Hepatocyte (in vitro differentiated cells): Measurements from ENCODE around the gene SUPV3L1. TPM values are rescaled to one million over a fixed set of nuclear protein-coding genes. Genes with fewer than 3 reads are reported as not detected.

ENCODE experiments used
- DNase-seq: peaks from one replicate; pipeline ENCODE4 v3.0.0-alpha.2; 2016; ENCODE audit warnings: low spot score
- H2AFZ ChIP-seq: fragments of 200-600 bp; sonication (generic); 2 replicates; pipeline ENCODE4 v1.6.0; 2016; ENCODE audit warnings: antibody characterized with exemption, mild to moderate bottlenecking
- H3K27ac ChIP-seq: fragments of 200-600 bp; sonication (generic); 2 replicates; pipeline ENCODE4 v1.5.1; 2016; ENCODE audit warnings: mild to moderate bottlenecking
- H3K27me3 ChIP-seq: fragments of 200-600 bp; sonication (generic); 2 replicates; pipeline ENCODE4 v1.6.1; 2016
- H3K36me3 ChIP-seq: fragments of 200-600 bp; sonication (generic); replicated peaks from 2 replicates; pipeline ENCODE4 v1.5.1; 2016; ENCODE audit warnings: low read depth; ENCODE audit not compliant: insufficient read depth
- H3K4me1 ChIP-seq: fragments of 200-600 bp; sonication (generic); 2 replicates; pipeline ENCODE4 v1.5.1; 2016; ENCODE audit warnings: mild to moderate bottlenecking, moderate library complexity; ENCODE audit not compliant: insufficient read depth
- H3K4me2 ChIP-seq: fragments of 200-600 bp; sonication (generic); 2 replicates; pipeline ENCODE4 v1.6.0; 2016
- H3K4me3 ChIP-seq: fragments of 200-600 bp; sonication (generic); 2 replicates; pipeline ENCODE4 v1.5.1; 2016; ENCODE audit warnings: mild to moderate bottlenecking
- H3K79me2 ChIP-seq: fragments of 200-600 bp; sonication (generic); 2 replicates; pipeline ENCODE4 v1.6.0; 2017; ENCODE audit warnings: mild to moderate bottlenecking
- H3K9me2 ChIP-seq: fragments of 200-600 bp; sonication (generic); replicated peaks from 2 replicates; pipeline ENCODE4 v1.6.0; 2017; ENCODE audit warnings: mild to moderate bottlenecking; ENCODE audit not compliant: insufficient read depth
- H3K9me3 ChIP-seq: fragments of 200-600 bp; sonication (generic); 2 replicates; pipeline ENCODE4 v1.5.1; 2016; ENCODE audit warnings: low read depth, mild to moderate bottlenecking
- H4K20me1 ChIP-seq: fragments of 200-600 bp; sonication (generic); 2 replicates; pipeline ENCODE4 v1.6.0; 2016; ENCODE audit warnings: mild to moderate bottlenecking; ENCODE audit not compliant: insufficient read depth, poor library complexity, severe bottlenecking
- CTCF ChIP-seq: fragments of 200-600 bp; sonication (generic); IDR thresholded peaks from 2 replicates; pipeline ENCODE4 v1.5.1; 2016; ENCODE audit warnings: antibody characterized with exemption, mild to moderate bottlenecking; ENCODE audit not compliant: poor library complexity
- EZH2 ChIP-seq: fragments of 200-600 bp; sonication (generic); IDR thresholded peaks from 2 replicates; pipeline ENCODE4 v1.6.1; 2016; ENCODE audit warnings: antibody characterized with exemption, mild to moderate bottlenecking, borderline replicate concordance
- EZH2phosphoT487 ChIP-seq: fragments of 200-600 bp; sonication (generic); IDR thresholded peaks from one replicate; pipeline ENCODE4 v1.6.1; 2018; ENCODE audit warnings: antibody characterized with exemption, mild to moderate bottlenecking, low read depth, moderate library complexity; ENCODE audit not compliant: unreplicated experiment, severe bottlenecking
- WGBS: methylation state at CpG from one replicate; pipeline ENCODE4 v1.1.6; 2016; ENCODE audit warnings: low lambda C conversion rate; ENCODE audit errors: missing lambda C conversion rate; 5-methylcytosine and 5-hydroxymethylcytosine counted together
- polyA plus RNA-seq: library from polyadenylated mRNA; unstranded; fragments of >200 nt; fragmentation: Nextera tagmentation; extraction: Ambion mirVana; gene quantifications from 2 replicates; pipeline ENCODE4 v1.2.1, GENCODE V29; 2016
- total RNA-seq: library from RNA; depleted of rRNA; stranded (reverse); fragments of >200 nt; gene quantifications from 2 replicates; pipeline ENCODE4 v1.2.3, GENCODE V29; 2014

Gene SUPV3L1
- total and polyA plus RNA-seq, 2 experiments from 2014 or later: 27.6 to 27.9 TPM

- Histone ChIP-seq H3K36me3 (no peaks in the 10 kb centered on the region), H3K4me3 (no peak overlapping the region), H3K9me3 (no peaks in the 10 kb centered on the region), H3K9me2 (no peaks in the 10 kb centered on the region), H3K27ac (no peak overlapping the region), H3K4me2 (no peak overlapping the region), H3K27me3 (no peaks in the 10 kb centered on the region), H3K4me1 (no peaks in the 10 kb centered on the region), H2AFZ (no peak overlapping the region), H4K20me1 (no peaks in the 10 kb centered on the region), H3K79me2 (no peaks in the 10 kb centered on the region)
- 87% methylated on average over 14 of the region's 14 CpGs for WGBS
- TF ChIP-seq CTCF: no peak
- TF ChIP-seq EZH2phosphoT487: no peak
- no peak for TF ChIP-seq EZH2
- no peak for DNase-seq
These were observed 66.7 kb downstream of the SUPV3L1 start for GRCh38 chr10:69246581-69247312.

- TF ChIP-seq EZH2: no peak
- no peak for TF ChIP-seq EZH2phosphoT487
- no peak for TF ChIP-seq CTCF
- Histone ChIP-seq H3K36me3 (no peaks in the 10 kb centered on the region), H4K20me1 (no peaks in the 10 kb centered on the region), H3K27ac (no peak overlapping the region), H3K9me2 (no peaks in the 10 kb centered on the region), H3K79me2 (no peaks in the 10 kb centered on the region), H2AFZ (no peak overlapping the region), H3K4me1 (no peaks in the 10 kb centered on the region), H3K4me2 (no peak overlapping the region), H3K9me3 (no peaks in the 10 kb centered on the region), H3K4me3 (no peak overlapping the region), H3K27me3 (no peaks in the 10 kb centered on the region)
- DNase-seq: no peak
- WGBS: 98% methylated on average over 13 of the region's 13 CpGs
These were observed 67.3 kb downstream of the SUPV3L1 start for GRCh38 chr10:69247313-69247710.

GRCh38 chr10:69248117-69248730 is 68.2 kb downstream of the SUPV3L1 start:
- Histone ChIP-seq H3K4me2 (no peak overlapping the region), H3K4me1 (no peaks in the 10 kb centered on the region), H3K9me3 (no peaks in the 10 kb centered on the region), H4K20me1 (no peaks in the 10 kb centered on the region), H3K79me2 (no peaks in the 10 kb centered on the region), H2AFZ (no peak overlapping the region), H3K27me3 (no peaks in the 10 kb centered on the region), H3K9me2 (no peaks in the 10 kb centered on the region), H3K36me3 (no peaks in the 10 kb centered on the region), H3K4me3 (no peak overlapping the region), H3K27ac (no peak overlapping the region)
- TF ChIP-seq EZH2phosphoT487 (no peak), CTCF (no peak), EZH2 (no peak)
- WGBS: 91% methylated on average over 24 of the region's 24 CpGs
- no peak for DNase-seq
